ENCODE results near the gene COL4A2.

- no peak for TF ChIP-seq POLR2A (IDR thresholded peaks at IDR 0.05)
- TF ChIP-seq CTCF (IDR thresholded peaks at IDR 0.05): no peak
Measured at GRCh38 chr13:110257408-110257807, 49.7 kb upstream of the COL4A2 start.
